Nephron progenitor cell (in vitro differentiated cells): ENCODE measurements around the gene ABI2.
A peak's percentile ranks its signal among the peaks of the same experiment; 100 is the strongest.

ENCODE experiments used
- DNase-seq: peaks from one replicate; pipeline ENCODE4 v3.0.0; 2021
- H3K27ac Mint-ChIP-seq: 2 replicates; pipeline ENCODE4 v1.8.0; 2021; ENCODE audit warnings: mild to moderate bottlenecking, moderate library complexity, mixed read lengths
- H3K27me3 Mint-ChIP-seq: 2 replicates; pipeline ENCODE4 v1.8.0; 2021; ENCODE audit warnings: mild to moderate bottlenecking, low read depth, mixed read lengths; ENCODE audit not compliant: poor library complexity
- H3K36me3 Mint-ChIP-seq: 2 replicates; pipeline ENCODE4 v1.8.0; 2021; ENCODE audit warnings: low read depth, mixed read lengths
- H3K4me1 Mint-ChIP-seq: 2 replicates; pipeline ENCODE4 v1.8.0; 2021; ENCODE audit warnings: mixed read lengths
- H3K4me3 Mint-ChIP-seq: 2 replicates; pipeline ENCODE4 v1.8.0; 2021; ENCODE audit warnings: mild to moderate bottlenecking, moderate library complexity, mixed read lengths
- H3K9me3 Mint-ChIP-seq: 2 replicates; pipeline ENCODE4 v1.8.0; 2021; ENCODE audit warnings: mild to moderate bottlenecking, moderate library complexity, mixed read lengths
- CTCF ChIP-seq: fragments of 200-600 bp; sonication (generic); IDR thresholded peaks from 2 replicates; pipeline ENCODE4 v1.5.0; 2021; ENCODE audit warnings: antibody characterized with exemption

The ABI2 gene

GRCh38 chr2:203446071-203446481 is 117.9 kb downstream of the ABI2 start:
- H3K36me3 Mint-ChIP-seq: peaks cover 75% of the 10 kb centered on the region
- no peak overlapping the region for H3K4me3 Mint-ChIP-seq
- H3K27ac Mint-ChIP-seq: peak overlapping the region; percentile 27
- DNase-seq: no peak
- no peak for TF ChIP-seq CTCF
- H3K9me3 Mint-ChIP-seq: no peaks in the 10 kb centered on the region
- H3K27me3 Mint-ChIP-seq: peaks cover 3% of the 10 kb centered on the region
- peaks cover 24% of the 10 kb centered on the region for H3K4me1 Mint-ChIP-seq

GRCh38 chr2:203446780-203447179 is 118.6 kb downstream of the ABI2 start:
- Mint-ChIP-seq H3K4me3 (no peak overlapping the region), H3K27me3 (peaks cover 3% of the 10 kb centered on the region), H3K36me3 (peaks cover 74% of the 10 kb centered on the region), H3K9me3 (no peaks in the 10 kb centered on the region), H3K4me1 (peaks cover 17% of the 10 kb centered on the region), H3K27ac (no peak overlapping the region)
- DNase-seq: no peak
- no peak for TF ChIP-seq CTCF

GRCh38 chr2:203450561-203450960 is 122.4 kb downstream of the ABI2 start:
- TF ChIP-seq CTCF: no peak
- H3K27me3 Mint-ChIP-seq: no peaks in the 10 kb centered on the region
- no peak overlapping the region for H3K4me3 Mint-ChIP-seq
- H3K27ac Mint-ChIP-seq: peak overlapping the region; percentile 69
- H3K9me3 Mint-ChIP-seq: no peaks in the 10 kb centered on the region
- no peak for DNase-seq
- peaks cover 70% of the 10 kb centered on the region for H3K36me3 Mint-ChIP-seq
- no peaks in the 10 kb centered on the region for H3K4me1 Mint-ChIP-seq

GRCh38 chr2:203451011-203451410 is 122.8 kb downstream of the ABI2 start:
- no peaks in the 10 kb centered on the region for H3K9me3 Mint-ChIP-seq
- peaks cover 66% of the 10 kb centered on the region for H3K36me3 Mint-ChIP-seq
- H3K4me1 Mint-ChIP-seq: no peaks in the 10 kb centered on the region
- H3K27ac Mint-ChIP-seq: peak overlapping the region; percentile 69
- DNase-seq: no peak
- H3K27me3 Mint-ChIP-seq: no peaks in the 10 kb centered on the region
- TF ChIP-seq CTCF: no peak
- H3K4me3 Mint-ChIP-seq: no peak overlapping the region

GRCh38 chr2:203451689-203452088 is 123.5 kb downstream of the ABI2 start:
- TF ChIP-seq CTCF: no peak
- H3K27me3 Mint-ChIP-seq: no peaks in the 10 kb centered on the region

GRCh38 chr2:203453858-203454451 is 125.8 kb downstream of the ABI2 start:
- DNase-seq: peak; percentile 22
- Mint-ChIP-seq H3K4me3 (no peak overlapping the region), H3K36me3 (peaks cover 68% of the 10 kb centered on the region), H3K27ac (no peak overlapping the region), H3K27me3 (no peaks in the 10 kb centered on the region), H3K9me3 (no peaks in the 10 kb centered on the region), H3K4me1 (no peaks in the 10 kb centered on the region)
- TF ChIP-seq CTCF: peak; percentile 77

More at GRCh38 chr2:203451689-203452088, 123.5 kb downstream of the ABI2 start:
- Mint-ChIP-seq H3K27ac (peak overlapping the region; percentile 74), H3K4me1 (no peaks in the 10 kb centered on the region), H3K4me3 (no peak overlapping the region), H3K9me3 (no peaks in the 10 kb centered on the region), H3K36me3 (peaks cover 61% of the 10 kb centered on the region)
- no peak for DNase-seq
